OCI-LY7 (cell line): ENCODE measurements around the gene GPR146.
"Not testable (repeated sequence)": the region's sequence is repeated elsewhere in the genome, so short reads cannot be mapped to it uniquely, and the experiment has no call there.

ENCODE experiments used
- EZH2phosphoT487 ChIP-seq: fragments of 200-600 bp; sonication (generic); IDR thresholded peaks from 2 replicates; pipeline ENCODE4 v1.6.1; 2018; ENCODE audit warnings: low read depth, borderline replicate concordance, mild to moderate bottlenecking, mixed run types, antibody characterized with exemption, low read length, moderate library complexity, mixed read lengths
- TF ChIP-seq, protein P1 (sequence below): fragments of 200-600 bp; sonication (generic); conservative IDR thresholded peaks from 2 replicates; pipeline ENCODE4 v1.5.1; 2014; ENCODE audit warnings: mild to moderate bottlenecking, antibody characterized with exemption, low read length, moderate library complexity, mixed read lengths

DNA sequence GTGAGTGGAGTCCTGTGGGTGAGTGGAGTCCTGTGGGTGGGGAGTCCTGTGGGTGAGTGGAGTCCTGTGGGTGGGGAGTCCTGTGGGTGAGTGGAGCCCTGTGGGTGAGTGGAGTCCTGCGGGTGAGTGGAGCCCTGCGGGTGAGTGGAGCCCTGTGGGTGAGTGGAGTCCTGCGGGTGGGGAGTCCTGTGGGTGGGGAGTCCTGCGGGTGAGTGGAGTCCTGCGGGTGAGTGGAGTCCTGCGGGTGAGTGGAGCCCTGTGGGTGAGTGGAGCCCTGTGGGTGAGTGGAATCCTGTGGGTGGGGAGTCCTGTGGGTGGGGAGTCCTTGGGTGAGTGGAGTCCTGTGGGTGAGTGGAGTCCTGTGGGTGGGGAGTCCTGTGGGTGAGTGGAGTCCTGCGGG lies 41.9 kb upstream of the GPR146 start:
- TF ChIP-seq, protein P1, sequence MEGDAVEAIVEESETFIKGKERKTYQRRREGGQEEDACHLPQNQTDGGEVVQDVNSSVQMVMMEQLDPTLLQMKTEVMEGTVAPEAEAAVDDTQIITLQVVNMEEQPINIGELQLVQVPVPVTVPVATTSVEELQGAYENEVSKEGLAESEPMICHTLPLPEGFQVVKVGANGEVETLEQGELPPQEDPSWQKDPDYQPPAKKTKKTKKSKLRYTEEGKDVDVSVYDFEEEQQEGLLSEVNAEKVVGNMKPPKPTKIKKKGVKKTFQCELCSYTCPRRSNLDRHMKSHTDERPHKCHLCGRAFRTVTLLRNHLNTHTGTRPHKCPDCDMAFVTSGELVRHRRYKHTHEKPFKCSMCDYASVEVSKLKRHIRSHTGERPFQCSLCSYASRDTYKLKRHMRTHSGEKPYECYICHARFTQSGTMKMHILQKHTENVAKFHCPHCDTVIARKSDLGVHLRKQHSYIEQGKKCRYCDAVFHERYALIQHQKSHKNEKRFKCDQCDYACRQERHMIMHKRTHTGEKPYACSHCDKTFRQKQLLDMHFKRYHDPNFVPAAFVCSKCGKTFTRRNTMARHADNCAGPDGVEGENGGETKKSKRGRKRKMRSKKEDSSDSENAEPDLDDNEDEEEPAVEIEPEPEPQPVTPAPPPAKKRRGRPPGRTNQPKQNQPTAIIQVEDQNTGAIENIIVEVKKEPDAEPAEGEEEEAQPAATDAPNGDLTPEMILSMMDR: not testable (repeated sequence)
- TF ChIP-seq EZH2phosphoT487: not testable (repeated sequence)
